HEK293 (cell line): Measurements from ENCODE around the gene RNF187.

Source experiments
- CTCF ChIA-PET: fragments of 350-600 bp; formaldehyde crosslinking; extraction: SDS; loops from one replicate; lab custom pipeline; 2021; ENCODE audit warnings: antibody characterized with exemption; lab: Yijun Ruan, JAX
- POLR2A ChIA-PET: fragments of 300-600 bp; formaldehyde crosslinking; extraction: SDS; loops from one replicate; lab custom pipeline; 2020; ENCODE audit warnings: antibody characterized with exemption, inconsistent platforms; lab: Yijun Ruan, JAX
- H3K27ac ChIP-seq: fragments of 200-500 bp; sonication (Bioruptor generic); 2 replicates; pipeline ENCODE4 v1.5.1; 2014; ENCODE audit warnings: low read depth, low read length, control low read depth, inconsistent platforms; ENCODE audit errors: extremely low read depth
- H3K36me3 ChIP-seq, 2 experiments: fragments of 200-500 bp in 1 of 2; sonication (Bioruptor generic) in 1 of 2; 1 replicate in 1 of 2; 2 replicates in 1 of 2; pipeline ENCODE4 v1.5.1; 2014 to 2017; ENCODE audit warnings: inconsistent platforms in 2 of 2, low read length in 2 of 2; ENCODE audit not compliant: control insufficient read depth in 2 of 2, insufficient read depth in 1 of 2
- H3K4me1 ChIP-seq: fragments of 200-500 bp; sonication (Bioruptor generic); 2 replicates; pipeline ENCODE4 v1.5.1; 2014; ENCODE audit warnings: mild to moderate bottlenecking, low read length, inconsistent platforms; ENCODE audit not compliant: control insufficient read depth, insufficient read depth
- H3K4me3 ChIP-seq: 2 replicates; pipeline ENCODE4 v1.5.1; 2011; ENCODE audit warnings: low read depth, mild to moderate bottlenecking, control low read depth, low read length, moderate library complexity
- H3K9me3 ChIP-seq: fragments of 200-500 bp; sonication (Bioruptor generic); 2 replicates; pipeline ENCODE4 v1.5.1; 2014; ENCODE audit warnings: low read depth, low read length, inconsistent platforms; ENCODE audit not compliant: control insufficient read depth, insufficient read depth
- AEBP2 ChIP-seq: fragments of 450-650 bp; formaldehyde crosslinking; IDR thresholded peaks from 2 replicates; pipeline ENCODE4 v1.5.1; 2016; ENCODE audit warnings: missing biosample characterization, missing genetic modification characterization, borderline replicate concordance
- GLI2 ChIP-seq: fragments of 450-650 bp; formaldehyde crosslinking; IDR thresholded peaks from 2 replicates; pipeline ENCODE4; 2017; ENCODE audit warnings: missing biosample characterization, missing genetic modification characterization, low read depth, borderline replicate concordance
- OVOL3 ChIP-seq: fragments of 450-650 bp; formaldehyde crosslinking; IDR thresholded peaks from 2 replicates; pipeline ENCODE4 v1.5.1; 2016; ENCODE audit warnings: missing biosample characterization, missing genetic modification characterization
- PRDM1 ChIP-seq: fragments of 450-650 bp; formaldehyde crosslinking; IDR thresholded peaks from 2 replicates; pipeline ENCODE4; 2016; ENCODE audit warnings: missing biosample characterization, missing genetic modification characterization
- PRDM4 ChIP-seq: fragments of 450-650 bp; formaldehyde crosslinking; IDR thresholded peaks from 2 replicates; pipeline ENCODE4 v1.5.1; 2017; ENCODE audit warnings: missing biosample characterization, missing genetic modification characterization
- REPIN1 ChIP-seq: fragments of 450-650 bp; formaldehyde crosslinking; IDR thresholded peaks from 2 replicates; pipeline ENCODE4 v1.5.1; 2017; ENCODE audit warnings: missing biosample characterization, missing genetic modification characterization, low read depth
- ZBTB17 ChIP-seq: fragments of 450-650 bp; formaldehyde crosslinking; IDR thresholded peaks from 2 replicates; pipeline ENCODE4 v1.5.1; 2016; ENCODE audit warnings: missing biosample characterization, missing genetic modification characterization
- ZEB2 ChIP-seq: fragments of 450-650 bp; formaldehyde crosslinking; IDR thresholded peaks from 2 replicates; pipeline ENCODE4 v1.5.1; 2016; ENCODE audit warnings: missing biosample characterization, missing genetic modification characterization
- ZIC2 ChIP-seq: fragments of 450-650 bp; formaldehyde crosslinking; IDR thresholded peaks from 2 replicates; pipeline ENCODE4 v1.5.1; 2016; ENCODE audit warnings: missing biosample characterization, missing genetic modification characterization
- ZNF138 ChIP-seq: fragments of 450-650 bp; formaldehyde crosslinking; IDR thresholded peaks from 2 replicates; pipeline ENCODE4 v1.5.1; 2016; ENCODE audit warnings: missing biosample characterization, missing genetic modification characterization, borderline replicate concordance
- ZNF157 ChIP-seq: fragments of 450-650 bp; formaldehyde crosslinking; IDR thresholded peaks from 2 replicates; pipeline ENCODE4 v1.5.1; 2016; ENCODE audit warnings: missing biosample characterization, missing genetic modification characterization
- ZNF366 ChIP-seq: fragments of 450-650 bp; formaldehyde crosslinking; conservative IDR thresholded peaks from 2 replicates; pipeline ENCODE4 v1.5.1; 2016; ENCODE audit warnings: missing biosample characterization, missing genetic modification characterization
- ZNF449 ChIP-seq: fragments of 450-650 bp; formaldehyde crosslinking; IDR thresholded peaks from 2 replicates; pipeline ENCODE4 v1.5.1; 2017; ENCODE audit warnings: missing biosample characterization, mild to moderate bottlenecking, missing genetic modification characterization, moderate library complexity
- ZNF473 ChIP-seq: fragments of 450-650 bp; formaldehyde crosslinking; IDR thresholded peaks from 2 replicates; pipeline ENCODE4 v1.5.1; 2017; ENCODE audit warnings: missing biosample characterization, missing genetic modification characterization
- ZNF610 ChIP-seq: fragments of 450-650 bp; formaldehyde crosslinking; IDR thresholded peaks from 2 replicates; pipeline ENCODE4 v1.5.1; 2016; ENCODE audit warnings: missing biosample characterization, missing genetic modification characterization, borderline replicate concordance
- ZNF621 ChIP-seq: fragments of 450-650 bp; formaldehyde crosslinking; IDR thresholded peaks from 2 replicates; pipeline ENCODE4 v1.5.1; 2017; ENCODE audit warnings: missing biosample characterization, missing genetic modification characterization
- ZNF660 ChIP-seq: fragments of 450-650 bp; IDR thresholded peaks from 2 replicates; pipeline ENCODE4 v1.5.1; 2018; ENCODE audit warnings: missing biosample characterization, mild to moderate bottlenecking, missing genetic modification characterization
- ZNF791 ChIP-seq: fragments of 450-650 bp; formaldehyde crosslinking; IDR thresholded peaks from 2 replicates; pipeline ENCODE4 v1.5.1; 2016; ENCODE audit warnings: missing biosample characterization, missing genetic modification characterization
- TF ChIP-seq, protein P1 (sequence below): fragments of 450-650 bp; formaldehyde crosslinking; IDR thresholded peaks from 2 replicates; pipeline ENCODE4 v1.5.1; 2016; ENCODE audit warnings: missing biosample characterization, missing genetic modification characterization
- TF ChIP-seq, protein P2 (sequence below): fragments of 450-650 bp; formaldehyde crosslinking; IDR thresholded peaks from 2 replicates; pipeline ENCODE4 v1.5.1; 2016; ENCODE audit warnings: missing biosample characterization, missing genetic modification characterization

RNF187 gene

DNA sequence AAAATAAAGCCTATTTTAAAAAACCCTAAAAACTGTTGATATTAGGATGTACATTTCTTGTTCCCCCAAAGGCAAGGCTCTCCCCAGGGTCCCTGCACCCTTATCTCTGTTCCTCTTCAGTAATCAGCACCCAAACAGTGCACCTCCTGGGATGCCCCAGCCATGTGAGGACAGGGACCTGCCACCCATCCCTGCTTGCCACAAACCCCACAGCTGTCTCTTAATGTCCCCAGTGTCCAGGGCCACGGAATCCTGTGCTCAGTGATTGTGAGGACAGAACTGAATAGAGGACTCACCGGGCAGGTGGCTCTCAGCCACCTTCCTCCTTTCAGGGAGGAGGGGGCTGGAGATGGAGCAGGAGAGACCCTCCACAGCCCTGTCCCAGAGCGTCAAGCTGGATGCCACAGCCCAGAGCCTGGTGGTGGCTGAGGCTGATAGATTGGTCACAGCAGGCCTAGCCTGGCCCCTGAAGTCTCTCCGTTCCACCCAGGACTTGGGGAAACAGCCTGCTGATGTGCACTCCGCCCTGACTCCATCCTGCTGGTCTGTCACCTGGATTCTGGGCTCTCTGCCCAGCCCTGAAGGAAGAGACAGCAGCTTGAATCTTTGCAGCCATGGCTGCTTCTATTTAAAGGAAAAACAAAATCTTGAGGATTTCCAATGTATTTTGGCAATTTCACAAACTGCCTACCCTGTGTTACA is 23.1 kb downstream of the RNF187 start:
- no peaks in the 10 kb centered on the region for H3K9me3 ChIP-seq
- CTCF ChIA-PET, result interaction anchor here (0.8 to 3.4 kb wide), 2 partner anchors 9 to 133 kb away, joined by 3 to 23 read pairs; no protein-coding TSS in a partner anchor

GRCh38 chr1:228510803-228511413 is 23.7 kb downstream of the RNF187 start:
- CTCF ChIA-PET, result interaction anchor here (0.8 to 3.4 kb wide), 3 partner anchors 9 to 380 kb away, joined by 3 to 23 read pairs (median 9); no protein-coding TSS in a partner anchor
- H3K4me1 ChIP-seq, result no peaks in the 10 kb centered on the region
- POLR2A ChIA-PET, result no interaction called here
- no peak overlapping the region for H3K4me3 ChIP-seq
- H3K27ac ChIP-seq, result no peak overlapping the region
- no peaks in the 10 kb centered on the region for H3K9me3 ChIP-seq
- TF ChIP-seq ZNF449, result no peak
- peak; percentile 15; the same call in 1 of the 2 replicates for TF ChIP-seq PRDM1 (tag by site-specific recombination)
- TF ChIP-seq ZNF366 (tag by site-specific recombination), result peak; percentile 62
- TF ChIP-seq, all 188 proteins: peak for 2
- no peaks in the 10 kb centered on the region for H3K36me3 ChIP-seq

More for the DNA sequence above, 23.1 kb downstream of the RNF187 start:
- no peak overlapping the region for H3K27ac ChIP-seq
- POLR2A ChIA-PET, result no interaction called here
- H3K4me3 ChIP-seq, result no peak overlapping the region
- H3K4me1 ChIP-seq, result no peaks in the 10 kb centered on the region
- H3K36me3 ChIP-seq, result no peaks in the 10 kb centered on the region
- TF ChIP-seq ZIC2 (tag by site-specific recombination), result peak; percentile 26; the same call in 1 of the 2 replicates
- TF ChIP-seq PRDM4 (tag by site-specific recombination), result no peak
- TF ChIP-seq OVOL3 (tag by site-specific recombination), result no peak

GRCh38 chr1:228511546-228512445 is 24.6 kb downstream of the RNF187 start:
- POLR2A ChIA-PET, result no interaction called here
- CTCF ChIA-PET, result interaction anchor here (0.8 to 3.4 kb wide), 4 partner anchors 10 to 1359 kb away, joined by 3 to 23 read pairs (median 6); no protein-coding TSS in a partner anchor
- no peaks in the 10 kb centered on the region for H3K4me1 ChIP-seq
- TF ChIP-seq GLI2 (tag by site-specific recombination) (no peak), ZNF138 (tag by site-specific recombination) (no peak), AEBP2 (no peak), ZNF473 (no peak), ZEB2 (tag by site-specific recombination) (no peak), ZNF660 (tag by site-specific recombination) (no peak), ZNF621 (tag by site-specific recombination) (no peak), ZBTB17 (tag by site-specific recombination) (no peak), ZNF610 (tag by site-specific recombination) (no peak), ZNF791 (tag by site-specific recombination) (no peak), REPIN1 (no peak), ZNF157 (tag by site-specific recombination) (no peak)
- TF ChIP-seq, protein P1, sequence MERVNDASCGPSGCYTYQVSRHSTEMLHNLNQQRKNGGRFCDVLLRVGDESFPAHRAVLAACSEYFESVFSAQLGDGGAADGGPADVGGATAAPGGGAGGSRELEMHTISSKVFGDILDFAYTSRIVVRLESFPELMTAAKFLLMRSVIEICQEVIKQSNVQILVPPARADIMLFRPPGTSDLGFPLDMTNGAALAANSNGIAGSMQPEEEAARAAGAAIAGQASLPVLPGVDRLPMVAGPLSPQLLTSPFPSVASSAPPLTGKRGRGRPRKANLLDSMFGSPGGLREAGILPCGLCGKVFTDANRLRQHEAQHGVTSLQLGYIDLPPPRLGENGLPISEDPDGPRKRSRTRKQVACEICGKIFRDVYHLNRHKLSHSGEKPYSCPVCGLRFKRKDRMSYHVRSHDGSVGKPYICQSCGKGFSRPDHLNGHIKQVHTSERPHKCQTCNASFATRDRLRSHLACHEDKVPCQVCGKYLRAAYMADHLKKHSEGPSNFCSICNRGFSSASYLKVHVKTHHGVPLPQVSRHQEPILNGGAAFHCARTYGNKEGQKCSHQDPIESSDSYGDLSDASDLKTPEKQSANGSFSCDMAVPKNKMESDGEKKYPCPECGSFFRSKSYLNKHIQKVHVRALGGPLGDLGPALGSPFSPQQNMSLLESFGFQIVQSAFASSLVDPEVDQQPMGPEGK (tag by site-specific recombination), result no peak
- TF ChIP-seq, protein P2, sequence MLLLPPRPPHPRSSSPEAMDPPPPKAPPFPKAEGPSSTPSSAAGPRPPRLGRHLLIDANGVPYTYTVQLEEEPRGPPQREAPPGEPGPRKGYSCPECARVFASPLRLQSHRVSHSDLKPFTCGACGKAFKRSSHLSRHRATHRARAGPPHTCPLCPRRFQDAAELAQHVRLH, result no peak

More at GRCh38 chr1:228511546-228512445, 24.6 kb downstream of the RNF187 start:
- Histone ChIP-seq H3K9me3 (no peaks in the 10 kb centered on the region), H3K4me3 (no peak overlapping the region), H3K27ac (no peak overlapping the region), H3K36me3 (no peaks in the 10 kb centered on the region)
